GM19438 (cell line): Measurements from ENCODE around the gene CSTA.
"Not testable (repeated sequence)": the region's sequence is repeated elsewhere in the genome, so short reads cannot be mapped to it uniquely, and the experiment has no call there.

Experiments used
- ATAC-seq: cut with Tn5 transposase; IDR thresholded peaks from one replicate; pipeline ENCODE4 v1.9.1; 2021; ENCODE audit warnings: low read depth; ENCODE audit not compliant: unreplicated experiment

CSTA gene

DNA sequence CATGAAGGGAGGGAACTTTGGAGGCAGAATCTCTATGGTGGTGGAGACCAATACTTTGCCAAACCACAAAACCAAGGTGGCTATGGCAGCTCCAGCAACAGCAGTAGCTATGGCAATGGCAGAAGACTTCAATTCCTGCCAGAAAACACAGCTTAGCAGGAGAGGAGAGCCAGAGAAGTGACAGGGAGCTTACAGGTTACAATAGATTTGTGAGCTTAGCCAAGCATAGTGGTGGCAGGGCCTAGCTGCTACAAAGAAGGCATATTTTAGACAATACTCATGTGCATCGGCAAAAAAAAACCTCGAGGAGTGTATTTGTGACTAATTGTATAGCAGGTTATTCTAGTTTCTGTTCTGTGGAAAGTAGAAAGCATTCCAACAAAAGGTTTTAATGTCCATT, 6.4 kb upstream of the CSTA start:
- no peak for ATAC-seq

DNA sequence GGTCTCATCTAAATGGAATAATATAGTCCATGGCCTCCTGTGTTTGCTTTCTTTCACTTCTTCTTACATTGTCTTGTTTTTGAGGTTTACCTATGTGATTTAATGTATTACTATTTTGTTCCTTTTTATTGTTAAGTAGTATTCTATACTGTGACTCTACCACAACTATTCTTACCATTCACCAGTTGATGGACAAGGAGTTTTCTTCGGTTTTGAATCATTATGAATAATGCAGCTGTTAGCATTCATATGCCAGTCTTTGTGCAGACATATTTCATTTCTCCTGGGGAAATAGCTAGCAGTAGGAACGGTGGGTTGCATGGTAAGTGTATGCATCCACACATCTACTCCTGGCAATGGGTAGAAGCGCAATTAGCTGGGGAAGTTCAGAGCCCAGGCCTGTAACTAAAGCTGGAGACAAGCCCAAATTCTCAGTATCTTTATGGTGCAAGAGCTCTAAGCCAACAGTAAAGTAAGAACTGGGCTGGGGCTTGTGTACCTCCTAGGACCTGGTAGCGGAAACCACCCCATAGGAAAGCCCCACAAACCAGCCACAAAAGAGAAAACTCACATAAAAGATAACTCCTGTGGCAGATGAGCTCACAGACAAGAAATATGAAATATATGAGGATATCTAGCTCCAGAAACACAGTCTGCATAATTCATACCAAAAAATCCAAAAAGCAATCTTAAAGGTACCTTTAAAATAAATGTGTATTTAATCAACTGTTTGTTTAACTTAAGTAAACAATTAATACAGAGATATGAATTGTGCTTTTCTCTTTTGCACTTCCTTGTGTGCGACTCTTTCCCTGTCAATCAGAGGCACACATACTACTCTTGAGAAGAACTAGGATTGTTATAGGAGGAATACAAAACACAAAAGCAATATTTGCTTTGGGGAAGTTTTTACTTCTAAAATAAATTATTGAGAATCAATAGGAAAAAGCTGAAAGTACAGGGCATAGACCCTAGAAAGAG, 2.7 kb upstream of the CSTA start:
- ATAC-seq: no peak

DNA sequence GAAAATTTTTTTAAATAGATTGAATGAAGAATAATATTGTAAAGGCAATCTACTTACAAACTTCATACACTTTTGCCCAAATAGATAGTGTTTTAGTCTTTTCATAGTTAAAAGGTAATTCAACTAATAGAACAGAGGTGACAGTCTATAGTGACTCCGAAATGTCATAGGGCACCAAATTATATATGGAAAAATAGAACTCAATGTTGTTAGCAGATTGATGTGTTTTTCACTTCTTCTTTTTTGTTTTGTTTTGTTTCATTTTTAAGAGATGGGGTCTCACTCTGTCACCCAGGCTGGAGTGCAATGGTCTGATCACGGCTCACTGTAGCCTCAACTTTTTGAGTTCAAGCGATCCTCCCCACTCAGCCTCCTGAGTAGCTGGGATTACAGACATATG, 721 bp downstream of the CSTA start:
- ATAC-seq: no peak

DNA sequence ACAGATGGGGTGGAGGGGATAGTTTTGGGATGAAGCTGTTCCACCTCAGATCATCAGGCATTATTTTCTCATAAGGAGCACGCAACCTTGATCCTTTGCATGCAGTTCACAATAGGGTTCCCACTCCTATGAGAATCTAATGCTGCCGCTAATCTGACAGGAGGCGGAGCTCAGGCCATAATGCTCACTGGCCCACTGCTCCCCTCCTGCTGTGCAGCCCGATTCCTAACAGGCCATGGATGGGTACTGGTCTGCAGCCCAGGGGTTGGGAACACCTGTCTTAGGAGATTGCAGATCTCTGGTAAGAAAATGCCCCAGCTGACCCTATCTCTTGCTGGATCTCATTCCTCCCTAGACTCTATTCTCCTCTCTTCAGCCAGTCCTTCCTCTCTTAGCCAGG, 6.8 kb downstream of the CSTA start:
- ATAC-seq: no peak

DNA sequence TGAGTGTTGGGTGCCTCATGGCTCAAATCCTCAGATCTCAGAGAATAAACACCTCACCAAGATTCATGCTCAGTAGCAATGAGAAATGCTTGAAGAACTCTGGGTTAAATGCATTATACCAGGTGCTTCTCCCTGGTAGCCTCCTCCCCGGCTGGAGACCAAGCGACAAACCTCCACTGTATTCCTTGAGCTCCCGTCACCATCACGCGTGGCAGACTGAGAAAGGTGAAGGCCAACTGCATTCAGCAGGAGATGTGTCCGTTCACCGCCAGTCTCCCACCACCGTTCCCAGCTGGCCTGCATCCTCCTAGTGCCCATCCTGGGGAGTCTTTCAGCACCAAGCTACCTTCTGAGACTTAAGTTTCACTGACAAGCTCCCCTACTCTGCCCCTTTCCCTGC, 7.5 kb downstream of the CSTA start:
- ATAC-seq: no peak

DNA sequence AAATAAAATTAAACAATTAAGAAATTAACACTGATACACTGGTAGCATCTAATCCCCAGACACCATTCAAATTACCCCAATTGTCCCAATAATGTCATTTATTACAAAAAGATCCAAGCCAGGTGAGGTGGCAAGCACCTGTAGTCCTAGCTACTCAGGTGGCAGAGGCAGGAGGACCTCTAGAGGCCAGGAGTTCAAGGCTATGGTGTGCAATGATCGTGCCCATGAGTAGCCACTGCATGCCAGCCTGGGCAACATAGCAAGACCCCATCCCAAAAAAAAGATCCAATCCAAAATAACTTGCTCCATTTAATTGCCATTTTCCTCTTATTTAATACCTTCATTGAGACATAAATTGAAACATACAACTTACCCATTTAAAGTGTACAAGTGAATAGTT, 17.8 kb downstream of the CSTA start:
- no peak for ATAC-seq

DNA sequence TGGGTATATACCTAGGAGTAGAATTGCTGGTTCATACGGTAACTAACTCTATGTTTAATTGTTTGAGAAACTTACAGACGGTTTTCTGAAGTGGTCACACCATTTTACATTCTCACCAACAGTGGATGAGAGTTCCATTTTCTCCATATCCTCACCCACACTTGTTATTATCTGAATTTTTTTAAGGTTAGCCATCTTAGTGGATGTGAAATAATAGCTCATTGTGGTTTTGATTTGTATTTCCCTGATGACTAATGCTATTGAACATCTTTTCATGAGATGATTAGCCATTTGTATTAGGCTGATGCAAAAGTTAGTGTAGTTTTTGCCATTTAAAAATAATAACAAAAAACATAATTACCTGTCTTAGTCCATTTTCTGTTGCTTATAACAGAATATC, 18.6 kb downstream of the CSTA start:
- ATAC-seq: no peak

DNA sequence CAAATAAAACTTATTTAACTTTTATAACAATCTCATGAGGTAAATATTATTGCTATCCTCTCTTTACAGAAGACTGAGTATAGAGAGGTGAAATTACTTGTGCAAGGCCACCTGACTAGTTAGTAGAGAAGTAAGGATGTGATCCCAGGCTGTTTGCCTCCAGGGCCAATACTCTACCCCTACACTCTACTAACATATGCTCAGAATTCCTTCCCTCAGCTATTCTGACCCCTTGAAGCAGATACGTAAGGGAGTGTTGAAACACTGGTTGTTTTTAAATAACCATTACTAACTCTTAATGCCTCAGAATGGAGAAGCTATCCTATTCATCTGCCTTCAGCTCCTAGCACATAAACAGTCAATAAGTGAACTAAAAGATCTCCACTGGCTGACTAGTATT, 24.1 kb downstream of the CSTA start:
- ATAC-seq: no peak

DNA sequence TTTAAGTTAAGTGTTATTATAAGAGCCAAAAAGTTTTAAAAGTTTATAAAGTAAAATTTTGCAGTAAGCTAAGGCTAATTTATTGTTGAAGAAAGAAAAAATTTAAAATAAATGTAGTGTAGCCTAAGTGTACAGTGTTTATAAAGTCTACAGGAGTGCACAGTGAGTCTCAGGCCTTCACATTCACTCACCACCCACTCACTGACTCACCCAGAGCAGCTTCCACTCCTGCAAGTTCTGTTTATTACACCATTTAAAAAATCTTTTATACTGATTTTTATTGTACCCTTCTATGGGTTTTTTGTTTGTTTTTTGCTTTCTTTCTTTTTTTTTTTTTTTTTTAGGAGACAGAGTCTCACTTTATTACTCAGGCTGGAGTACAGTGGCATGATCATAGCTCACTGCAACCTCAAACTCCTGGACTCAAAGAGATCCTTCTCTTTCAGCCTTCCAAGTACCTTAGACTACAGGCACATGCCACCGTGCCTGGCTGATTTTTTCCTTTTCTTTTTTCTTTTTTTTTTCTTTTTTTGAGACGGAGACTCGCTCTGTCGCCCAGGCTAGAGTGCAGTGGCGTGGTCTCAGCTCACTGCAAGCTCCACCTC, 25.9 kb downstream of the CSTA start:
- ATAC-seq: no peak

DNA sequence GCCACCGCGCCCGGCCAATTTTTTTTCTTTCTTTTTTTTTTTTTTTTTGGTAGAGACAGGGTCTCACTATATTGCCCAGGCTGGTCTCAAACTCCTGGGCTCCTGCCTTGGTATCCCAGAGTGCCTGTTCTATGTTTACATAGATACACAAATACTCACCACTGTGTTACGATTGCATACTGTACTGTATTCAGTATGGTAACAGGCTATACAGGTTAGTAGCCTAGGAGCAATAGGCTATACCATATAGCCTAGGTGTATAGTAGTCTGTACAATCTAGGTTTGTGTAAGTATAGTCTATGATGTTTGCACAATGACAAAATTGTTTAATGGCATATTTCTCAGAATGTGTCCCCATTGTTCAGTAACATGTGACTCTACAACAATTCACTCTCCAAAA, 26.6 kb downstream of the CSTA start:
- no peak for ATAC-seq

DNA sequence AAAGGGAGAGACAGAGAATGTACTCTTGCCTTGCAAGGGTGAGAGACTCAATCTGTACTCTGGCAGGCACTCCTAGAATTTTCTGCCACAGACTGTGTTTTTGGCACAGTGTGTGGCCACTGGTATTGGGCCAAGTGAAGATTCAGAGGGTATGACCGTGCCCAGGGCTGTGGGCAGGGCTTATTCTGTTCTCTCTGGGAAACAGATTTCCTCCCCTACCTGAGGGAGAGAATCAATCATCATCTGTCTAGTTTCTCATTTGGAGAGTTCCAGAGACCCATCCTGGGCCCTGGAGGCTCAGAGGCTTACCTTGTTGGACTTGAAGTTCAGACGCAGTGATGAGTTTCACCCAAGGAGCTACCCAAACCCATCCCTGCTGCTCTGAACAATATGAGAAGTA, 28.2 kb downstream of the CSTA start:
- ATAC-seq: no peak

DNA sequence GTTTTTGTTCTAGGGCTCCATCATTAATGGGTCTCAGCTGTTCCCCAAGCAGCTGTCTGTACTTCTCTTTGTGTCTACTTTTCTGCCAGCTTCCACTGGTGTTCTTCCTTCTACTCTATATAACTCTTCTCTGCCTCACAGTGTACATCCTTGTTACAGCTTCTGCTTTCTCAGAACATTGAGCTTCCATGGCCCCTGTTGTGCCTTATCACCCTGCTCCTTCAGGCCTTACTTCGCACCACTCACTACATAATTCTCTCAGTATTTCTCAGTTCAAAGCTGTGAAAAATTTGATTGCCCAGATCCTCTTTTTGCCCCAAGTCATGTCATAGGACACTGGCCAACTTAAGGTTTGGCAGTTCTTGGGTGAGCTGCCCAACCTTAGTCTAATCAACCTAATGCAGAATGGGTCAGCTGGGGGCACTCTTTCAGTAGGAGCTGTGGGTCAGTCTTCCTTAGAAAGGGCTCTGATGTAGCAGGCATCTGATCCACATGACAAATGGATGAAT, 28.9 kb downstream of the CSTA start:
- no peak for ATAC-seq

DNA sequence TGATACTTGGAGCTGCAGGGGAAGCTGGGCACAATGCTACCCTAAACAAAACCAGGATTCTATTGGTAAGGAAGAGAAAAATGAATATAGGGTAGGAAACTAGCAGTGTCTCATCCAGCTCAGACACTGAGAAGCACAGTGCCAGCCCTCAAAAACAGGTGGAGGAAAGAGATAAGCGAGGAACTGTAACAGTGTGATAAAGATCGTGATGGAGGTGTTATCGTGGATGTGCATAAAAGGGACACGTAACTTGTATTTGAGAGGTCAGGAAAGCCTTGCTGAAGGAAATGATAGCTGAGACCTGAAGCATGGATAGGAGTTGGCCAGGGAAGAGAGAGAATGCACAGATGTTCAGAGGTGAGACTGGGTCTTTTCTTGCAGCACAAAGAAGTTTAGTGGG, 30.6 kb downstream of the CSTA start:
- ATAC-seq: no peak

DNA sequence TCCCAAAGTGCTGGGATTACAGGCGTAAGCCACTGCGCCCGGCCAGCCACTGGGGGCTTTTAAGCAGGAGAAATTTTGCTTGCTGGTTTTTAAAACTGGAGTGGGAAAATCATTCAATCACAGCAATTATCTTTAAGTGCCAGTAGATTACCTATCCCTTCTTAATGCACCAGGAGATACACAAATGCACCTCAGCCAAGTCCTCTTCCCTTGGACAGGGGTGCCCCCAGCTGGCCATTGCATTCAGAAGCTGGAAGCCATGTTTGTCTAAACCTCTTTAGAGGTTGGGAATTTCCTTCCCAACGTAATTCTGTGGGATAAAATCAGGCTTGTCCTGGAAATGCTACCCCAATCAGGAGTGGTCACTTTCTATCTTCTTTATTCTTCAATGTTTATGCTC, 31.4 kb downstream of the CSTA start:
- no peak for ATAC-seq

DNA sequence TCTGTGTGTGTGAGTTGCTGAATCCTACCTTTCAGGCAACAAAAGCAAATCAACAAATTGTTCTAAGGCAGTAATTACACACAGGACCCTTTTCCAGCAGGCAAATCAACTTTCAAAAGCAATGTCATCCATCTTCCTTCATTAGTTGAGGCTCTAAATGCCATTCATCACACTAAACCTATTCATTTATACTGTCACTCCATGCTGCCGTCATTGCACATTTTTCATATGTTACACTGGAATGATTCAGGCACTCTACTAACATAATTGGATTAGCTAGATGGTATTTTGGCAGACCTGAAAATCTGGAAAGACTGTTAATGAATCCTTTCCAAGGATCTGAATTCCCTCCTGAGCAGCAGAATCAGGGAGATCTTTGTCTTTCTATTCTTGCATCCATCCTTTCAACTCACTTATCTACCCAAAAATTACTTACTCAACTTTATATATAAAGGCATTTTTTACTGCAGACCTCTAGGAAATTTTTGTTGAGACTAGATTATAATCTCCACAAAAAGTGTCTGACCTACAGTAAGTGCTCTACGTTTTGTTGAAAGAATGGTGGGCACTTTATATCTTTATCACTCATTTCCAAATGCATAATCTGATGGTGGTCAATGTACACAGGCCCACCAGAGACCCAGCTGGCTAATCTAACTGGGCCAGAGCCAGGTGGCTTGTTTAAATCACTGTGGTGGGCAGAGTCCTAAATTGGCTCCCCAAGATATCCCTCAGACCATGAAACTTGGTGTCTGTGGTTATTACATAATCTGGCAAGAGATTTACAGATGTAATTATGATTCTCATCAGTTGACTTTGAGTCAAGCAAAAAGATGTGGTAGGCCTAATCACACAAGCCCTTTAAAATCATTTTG, 33.0 kb downstream of the CSTA start:
- no peak for ATAC-seq

DNA sequence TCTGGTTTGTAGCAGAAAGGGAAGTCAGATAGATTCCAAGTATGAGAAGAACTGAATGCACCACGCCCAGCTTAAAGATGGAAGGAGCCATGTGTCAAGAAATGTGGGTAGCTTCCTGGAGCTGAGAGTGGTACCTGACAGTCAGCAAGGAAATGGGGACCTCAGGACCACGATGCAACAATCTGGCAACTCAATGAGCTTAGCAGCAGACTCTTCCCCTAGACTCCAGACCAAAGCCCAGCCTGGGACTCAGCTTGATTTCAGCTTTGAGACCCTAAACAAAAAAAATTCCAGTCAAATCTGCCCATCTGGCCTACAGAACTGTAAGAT, 33.6 kb downstream of the CSTA start:
- no peak for ATAC-seq

DNA sequence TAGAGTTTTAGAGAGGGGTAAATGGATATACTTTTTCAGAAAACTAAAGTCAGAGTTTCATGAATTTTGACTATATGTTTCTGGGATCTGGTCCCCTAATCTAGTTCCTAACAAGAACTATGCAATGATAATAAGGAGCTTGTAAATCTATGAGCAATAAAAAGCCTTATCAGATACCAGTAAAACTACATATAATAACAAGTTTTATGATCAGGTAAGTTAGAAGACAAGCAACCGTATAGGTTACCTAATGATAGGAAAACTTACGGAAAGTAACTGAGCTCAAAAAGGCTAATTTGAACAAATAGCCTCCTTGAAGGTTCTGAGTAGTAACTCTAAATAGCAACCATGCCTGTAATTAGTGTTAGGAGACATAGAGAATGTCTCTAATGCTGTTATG, 37.0 kb downstream of the CSTA start:
- no peak for ATAC-seq

DNA sequence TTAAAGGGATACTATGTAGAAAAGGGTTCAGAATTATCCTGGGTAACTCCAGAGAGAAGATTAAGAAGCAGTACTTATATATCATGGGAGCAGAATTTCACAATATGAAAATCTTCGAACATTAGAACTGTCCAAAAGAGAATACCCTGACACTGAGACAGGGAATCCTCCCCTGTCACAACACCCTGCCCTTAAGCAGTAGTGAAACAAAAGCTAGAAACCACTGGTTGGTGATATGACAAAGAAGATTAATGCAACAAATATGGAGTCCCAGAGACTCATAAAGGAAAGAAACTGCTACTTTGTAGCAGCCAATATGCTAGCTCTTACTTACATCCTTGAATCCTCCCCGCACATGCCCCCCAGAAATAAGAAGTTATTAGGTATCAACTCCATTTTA, 39.4 kb downstream of the CSTA start:
- ATAC-seq: no peak

DNA sequence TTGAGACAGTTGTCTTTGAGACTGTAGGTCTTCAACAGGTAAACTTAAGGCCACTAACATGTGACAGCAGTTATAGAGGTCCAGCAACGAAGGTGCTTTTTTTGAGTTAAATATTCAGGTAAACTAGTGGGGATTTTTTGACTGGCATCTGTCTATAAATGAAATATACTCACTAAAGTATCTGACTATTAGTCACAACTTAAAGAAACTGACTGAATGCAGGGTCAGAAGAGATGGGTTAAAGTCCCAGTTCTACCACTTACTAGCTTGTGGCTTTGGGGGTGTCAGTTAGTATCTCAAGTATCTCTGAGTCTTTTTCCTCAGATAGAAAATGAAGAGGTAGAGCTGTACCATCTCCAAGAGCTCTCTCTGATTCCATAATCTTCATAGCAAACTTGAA, 40.0 kb downstream of the CSTA start:
- ATAC-seq: no peak

DNA sequence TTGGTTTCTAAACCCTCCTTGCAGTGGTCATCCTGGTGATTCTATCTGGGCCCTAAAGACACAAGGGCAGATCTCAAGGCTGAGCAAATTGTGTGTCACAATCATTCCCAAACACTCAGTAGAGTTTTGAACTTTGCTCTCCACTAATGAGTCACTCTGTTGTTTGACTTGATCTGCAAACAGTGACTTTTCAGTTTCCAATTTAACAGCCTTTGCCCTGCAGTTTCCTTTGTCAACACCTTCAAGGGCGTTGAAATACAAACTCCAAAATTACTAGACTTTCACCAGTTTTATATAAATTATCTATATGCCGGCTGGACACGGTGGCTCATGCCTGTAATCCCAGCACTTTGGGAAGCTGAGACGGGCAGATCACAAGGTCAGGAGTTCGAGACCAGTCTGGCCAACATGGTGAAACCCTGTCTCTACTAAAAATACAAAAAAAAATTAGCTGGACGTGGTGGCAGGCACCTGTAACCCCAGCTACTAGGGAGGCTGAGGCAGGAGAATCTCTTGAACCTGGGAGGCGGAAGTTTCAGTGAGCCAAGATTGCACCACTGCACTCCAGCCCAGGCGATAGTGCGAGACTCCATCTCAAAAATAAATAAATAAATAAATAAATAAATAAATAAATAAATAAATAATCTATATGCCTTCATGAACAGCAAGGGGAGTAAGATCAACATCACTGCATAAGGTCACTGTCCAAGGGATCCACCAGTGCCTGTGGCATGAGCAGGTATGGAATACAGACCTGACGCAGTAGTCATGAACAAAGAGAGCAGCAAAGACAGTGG, 40.7 kb downstream of the CSTA start:
- not testable (repeated sequence) for ATAC-seq
